Activated CD4-positive, alpha-beta T cell treated with anti-CD3 and anti-CD28 coated beads for 36 hours (primary cell): Measurements from ENCODE around the gene TNFRSF8. TPM values are rescaled to one million over a fixed set of nuclear protein-coding genes. Genes with fewer than 3 reads are reported as not detected.

Source experiments
- ATAC-seq: fragments of 200-7000 bp; cut with Tn5 transposase; one replicate; pipeline ENCODE4 v1.10.0; 2021; ENCODE audit warnings: mild to moderate bottlenecking, moderate library complexity
- CTCF ChIA-PET: fragments of 350-600 bp; sonication (Branson Sonifier 250); formaldehyde crosslinking; loops from one replicate; lab custom pipeline; 2021; ENCODE audit warnings: antibody characterized with exemption; lab: Charles Lee
- POLR2A ChIA-PET: fragments of 350-600 bp; sonication (Branson Sonifier 250); formaldehyde crosslinking; loops from one replicate; lab custom pipeline; 2021; ENCODE audit warnings: antibody characterized with exemption, inconsistent platforms; lab: Charles Lee
- DNase-seq: peaks from one replicate; pipeline ENCODE4 v3.0.0-alpha.2; 2020
- H3K27ac Mint-ChIP-seq: one replicate; pipeline ENCODE4 v1.8.0; 2021; ENCODE audit warnings: mixed read lengths
- H3K27me3 Mint-ChIP-seq: one replicate; pipeline ENCODE4 v1.8.0; 2021; ENCODE audit warnings: mixed read lengths
- H3K36me3 Mint-ChIP-seq: one replicate; pipeline ENCODE4 v1.8.0; 2021; ENCODE audit warnings: low read depth, mixed read lengths
- H3K4me1 Mint-ChIP-seq: one replicate; pipeline ENCODE4 v1.8.0; 2021; ENCODE audit warnings: mixed read lengths
- H3K4me3 Mint-ChIP-seq: one replicate; pipeline ENCODE4 v1.8.0; 2021; ENCODE audit warnings: mild to moderate bottlenecking, moderate library complexity, mixed read lengths
- H3K9me3 Mint-ChIP-seq: one replicate; pipeline ENCODE4 v1.8.0; 2021; ENCODE audit warnings: low read depth, mixed read lengths
- intact Hi-C, 2 experiments: fragments of 100-400 bp; cut with DNase I in 1 of 2; cut with micrococcal nuclease in 1 of 2; formaldehyde crosslinking; loops; one replicate each; pipeline versions ENCODE4 v1.14.2 to v1.15.1; 2022 to 2024; cut with DNase I, micrococcal nuclease
- total RNA-seq, 2 experiments: library from RNA; stranded (reverse); gene quantifications; one replicate each; pipeline ENCODE4 v1.2.3, GENCODE V29; 2021

TNFRSF8 gene
- total RNA-seq, 2 experiments from 2014 or later, result 15.7 to 16.3 TPM

- Mint-ChIP-seq H3K27ac (peak overlapping the region; percentile 99), H3K9me3 (peaks cover 3% of the 10 kb centered on the region), H3K4me1 (peaks cover 63% of the 10 kb centered on the region), H3K4me3 (peak overlapping the region; percentile 98), H3K27me3 (no peaks in the 10 kb centered on the region), H3K36me3 (peaks cover 43% of the 10 kb centered on the region)
- ATAC-seq (no peak), DNase-seq (no peak)
- intact Hi-C loops, result loop anchor here (5.0 kb wide), 1 partner anchor 39 kb away; no protein-coding TSS in a partner anchor
- POLR2A ChIA-PET, result interaction anchor here (0.6 to 3.2 kb wide), 2 partner anchors 10 to 150 kb away, joined by 3 to 26 read pairs; no protein-coding TSS in a partner anchor
- CTCF ChIA-PET, result interaction anchor here (0.6 to 1.7 kb wide), 6 partner anchors 10 to 103 kb away, joined by 3 to 6 read pairs (median 4); no protein-coding TSS in a partner anchor
Measured at GRCh38 chr1:12168451-12169160, 105.5 kb downstream of the TNFRSF8 start.

DNA sequence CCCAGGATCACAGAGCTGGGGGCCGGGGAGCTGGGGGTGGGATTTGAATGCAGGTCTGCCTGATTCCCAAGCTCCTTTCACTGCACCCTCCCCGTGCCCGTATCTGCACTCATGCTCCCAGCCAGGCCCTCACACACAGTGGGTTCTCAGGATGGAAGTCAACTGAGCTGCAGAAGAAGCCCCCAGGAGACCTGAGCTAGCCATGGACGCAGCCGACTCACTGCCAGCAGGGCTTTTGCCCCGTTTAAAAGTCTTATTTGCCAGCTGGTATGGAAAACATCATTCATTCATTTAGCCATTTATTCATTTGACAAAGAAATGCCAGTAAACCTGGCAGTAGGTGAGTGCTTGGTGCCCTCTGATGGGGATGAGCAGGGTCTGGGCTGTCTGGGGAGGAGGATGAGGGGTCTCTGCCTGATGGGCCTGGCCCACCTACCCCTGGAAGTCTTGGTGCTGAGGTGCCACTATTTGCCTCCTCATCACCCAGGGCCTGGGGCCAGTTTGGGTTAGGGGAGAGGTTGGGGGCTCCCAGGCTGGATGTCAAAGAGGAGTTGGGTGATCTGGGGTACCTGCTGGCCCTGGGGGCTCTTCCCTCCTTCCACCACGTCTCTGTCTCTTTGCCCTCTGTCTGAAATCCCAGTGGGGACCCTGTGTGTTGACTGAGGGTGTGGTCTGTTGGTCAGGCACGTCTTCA lies 106.5 kb downstream of the TNFRSF8 start:
- Mint-ChIP-seq H3K9me3 (peaks cover 3% of the 10 kb centered on the region), H3K27me3 (no peaks in the 10 kb centered on the region), H3K27ac (peak overlapping the region; percentile 53), H3K36me3 (peaks cover 47% of the 10 kb centered on the region), H3K4me1 (peaks cover 67% of the 10 kb centered on the region), H3K4me3 (peak overlapping the region; percentile 98)
- DNase-seq, result no peak
- ATAC-seq, result no peak
- ChIA-PET CTCF (interaction anchor here (0.7 to 1.7 kb wide), 4 partner anchors 9 to 44 kb away, joined by 3 to 6 read pairs (median 4); no protein-coding TSS in a partner anchor), POLR2A (interaction anchor here (0.6 to 3.2 kb wide), 3 partner anchors 9 to 151 kb away, joined by 3 to 26 read pairs (median 4); no protein-coding TSS in a partner anchor)
- intact Hi-C loops, result loop anchor here (5.0 to 10.0 kb wide), 4 partner anchors 38 to 895 kb away; partner anchors contain the start of genes KIAA2013 (in 1 of the 2) and UBIAD1 (in 1 of the 2)

GRCh38 chr1:12170263-12170671 lies 107.2 kb downstream of the TNFRSF8 start:
- peaks cover 3% of the 10 kb centered on the region for H3K9me3 Mint-ChIP-seq
- DNase-seq (no peak), ATAC-seq (no peak)
- POLR2A ChIA-PET, result no interaction called here
- no peaks in the 10 kb centered on the region for H3K27me3 Mint-ChIP-seq
- intact Hi-C loops, result loop anchor here in 1 of 2 experiments (5.0 to 10.0 kb wide), 3 partner anchors 243 to 895 kb away; partner anchors contain the start of genes KIAA2013 and UBIAD1
- peaks cover 73% of the 10 kb centered on the region for H3K4me1 Mint-ChIP-seq
- peaks cover 52% of the 10 kb centered on the region for H3K36me3 Mint-ChIP-seq
- H3K27ac Mint-ChIP-seq, result peak overlapping the region; percentile 53
- peak overlapping the region; percentile 98 for H3K4me3 Mint-ChIP-seq
- CTCF ChIA-PET, result interaction anchor here (1.0 to 1.7 kb wide), 2 partner anchors 8 to 43 kb away, joined by 3 to 5 read pairs; no protein-coding TSS in a partner anchor

GRCh38 chr1:12171206-12172041 lies 108.3 kb downstream of the TNFRSF8 start:
- Mint-ChIP-seq H3K36me3 (peaks cover 62% of the 10 kb centered on the region), H3K27ac (peak overlapping the region; percentile 97), H3K27me3 (no peaks in the 10 kb centered on the region), H3K4me1 (peaks cover 80% of the 10 kb centered on the region), H3K9me3 (peaks cover 3% of the 10 kb centered on the region), H3K4me3 (peak overlapping the region; percentile 73)
- POLR2A ChIA-PET, result no interaction called here
- intact Hi-C loops, result loop anchor here in 1 of 2 experiments (5.0 to 10.0 kb wide), 3 partner anchors 244 to 897 kb away; partner anchors contain the start of genes KIAA2013 and UBIAD1
- peak; percentile 37 for ATAC-seq
- peak; percentile 62 for DNase-seq
- CTCF ChIA-PET, result interaction anchor here (0.6 to 1.0 kb wide), 2 partner anchors 51 to 1479 kb away, joined by 3 to 4 read pairs; no protein-coding TSS in a partner anchor

- intact Hi-C loops, result loop anchor here in 1 of 2 experiments (5.0 to 10.0 kb wide), 3 partner anchors 245 to 897 kb away; partner anchors contain the start of genes KIAA2013 and UBIAD1
- DNase-seq (peak; percentile 58), ATAC-seq (peak; percentile 8)
- H3K4me1 Mint-ChIP-seq, result peaks cover 83% of the 10 kb centered on the region
- no peaks in the 10 kb centered on the region for H3K27me3 Mint-ChIP-seq
- H3K36me3 Mint-ChIP-seq, result peaks cover 67% of the 10 kb centered on the region
- ChIA-PET CTCF (interaction anchor here (1.0 kb wide), 1 partner anchor 51 kb away, joined by 4 read pairs; no protein-coding TSS in a partner anchor), POLR2A (interaction anchor here (1.3 kb wide), 1 partner anchor 30 kb away, joined by 3 read pairs; no protein-coding TSS in a partner anchor)
- H3K9me3 Mint-ChIP-seq, result peaks cover 3% of the 10 kb centered on the region
- H3K27ac Mint-ChIP-seq, result peak overlapping the region; percentile 97
- H3K4me3 Mint-ChIP-seq, result peak overlapping the region; percentile 73
Measured at GRCh38 chr1:12172042-12172851, 109.1 kb downstream of the TNFRSF8 start.

DNA sequence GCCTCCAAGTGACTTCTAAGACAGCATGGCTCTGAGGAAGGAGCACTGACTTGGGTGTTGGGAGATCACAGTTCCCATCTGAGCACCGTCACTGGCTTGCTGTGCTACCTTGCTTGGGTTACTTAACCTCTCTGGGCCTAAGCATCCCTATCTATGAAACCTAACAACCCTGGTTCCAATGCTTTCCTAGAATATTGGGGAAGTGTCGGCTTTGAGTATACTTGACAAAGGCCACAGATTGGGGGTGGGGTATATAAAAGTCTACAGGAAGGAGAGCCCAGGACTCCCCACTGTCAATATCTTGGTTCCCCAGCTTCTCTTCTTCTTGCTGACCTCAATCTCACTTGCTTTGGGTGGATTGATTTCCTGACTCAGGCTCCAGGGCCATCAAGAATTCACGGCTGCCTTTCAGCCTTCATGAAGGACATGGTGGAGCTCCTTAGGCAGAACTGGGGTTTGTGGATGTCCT lies 110.0 kb downstream of the TNFRSF8 start:
- peaks cover 61% of the 10 kb centered on the region for H3K36me3 Mint-ChIP-seq
- H3K4me1 Mint-ChIP-seq, result peaks cover 88% of the 10 kb centered on the region

DNA sequence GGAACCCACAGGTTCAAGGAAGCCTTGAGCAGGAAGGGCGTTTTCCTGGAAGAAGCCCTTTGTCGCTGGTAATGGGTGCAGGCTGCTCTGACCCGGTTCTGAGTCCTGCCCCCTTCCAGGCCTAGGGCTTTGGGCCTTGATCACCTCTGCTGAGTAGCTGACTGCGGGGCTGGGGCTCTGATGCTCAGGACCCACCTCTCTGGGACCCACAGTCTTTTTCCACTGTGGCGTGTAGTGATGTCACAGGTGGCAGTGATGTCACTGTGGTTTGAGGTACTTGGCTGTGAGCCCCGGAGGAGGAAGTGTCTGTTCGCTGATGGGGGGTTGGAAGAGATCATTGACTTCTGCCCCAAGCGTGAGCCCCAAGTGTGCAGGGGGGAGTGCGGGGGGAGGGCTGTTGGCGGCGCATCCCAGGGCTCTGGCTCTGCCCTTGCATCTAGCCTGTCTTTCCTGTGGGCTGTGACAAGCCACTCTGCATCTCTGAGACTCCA lies 110.6 kb downstream of the TNFRSF8 start:
- ATAC-seq (peak; percentile 17), DNase-seq (peak; percentile 93)
- Mint-ChIP-seq H3K27ac (peak overlapping the region; percentile 97), H3K36me3 (peaks cover 57% of the 10 kb centered on the region), H3K4me3 (peak overlapping the region; percentile 73), H3K27me3 (no peaks in the 10 kb centered on the region), H3K9me3 (peaks cover 3% of the 10 kb centered on the region), H3K4me1 (peaks cover 88% of the 10 kb centered on the region)
- ChIA-PET CTCF (interaction anchor here (1.0 kb wide), 1 partner anchor 9 kb away, joined by 3 read pairs; no protein-coding TSS in a partner anchor), POLR2A (no interaction called here)
- intact Hi-C loops, result loop anchor here in 1 of 2 experiments (5.0 to 10.0 kb wide), 3 partner anchors 246 to 899 kb away; partner anchors contain the start of genes KIAA2013 and UBIAD1

More for the DNA sequence above, 110.0 kb downstream of the TNFRSF8 start:
- Mint-ChIP-seq H3K9me3 (peaks cover 3% of the 10 kb centered on the region), H3K4me3 (peak overlapping the region; percentile 73), H3K27me3 (no peaks in the 10 kb centered on the region), H3K27ac (peak overlapping the region; percentile 97)
- CTCF ChIA-PET, result interaction anchor here (1.0 kb wide), 1 partner anchor 8 kb away, joined by 3 read pairs; no protein-coding TSS in a partner anchor
- intact Hi-C loops, result loop anchor here in 1 of 2 experiments (5.0 to 10.0 kb wide), 3 partner anchors 246 to 898 kb away; partner anchors contain the start of genes KIAA2013 and UBIAD1
- ATAC-seq (no peak), DNase-seq (no peak)
- POLR2A ChIA-PET, result interaction anchor here (0.5 to 1.3 kb wide), 2 partner anchors 28 to 29 kb away, joined by 3 to 4 read pairs; no protein-coding TSS in a partner anchor

- H3K36me3 Mint-ChIP-seq, result peaks cover 49% of the 10 kb centered on the region
- H3K4me1 Mint-ChIP-seq, result peaks cover 89% of the 10 kb centered on the region
- peak overlapping the region; percentile 73 for H3K4me3 Mint-ChIP-seq
- POLR2A ChIA-PET, result interaction anchor here (0.8 kb wide), 1 partner anchor 50 kb away, joined by 3 read pairs; no protein-coding TSS in a partner anchor
- CTCF ChIA-PET, result interaction anchor here (5.1 kb wide), 1 partner anchor 51 kb away, joined by 48 read pairs; no protein-coding TSS in a partner anchor
- intact Hi-C loops, result loop anchor here (5.0 to 10.0 kb wide), 6 partner anchors 48 to 900 kb away; partner anchors contain the start of genes KIAA2013 (in 1 of the 2) and UBIAD1 (in 1 of the 2)
- no peaks in the 10 kb centered on the region for H3K27me3 Mint-ChIP-seq
- H3K27ac Mint-ChIP-seq, result peak overlapping the region; percentile 97
- DNase-seq (no peak), ATAC-seq (no peak)
- peaks cover 3% of the 10 kb centered on the region for H3K9me3 Mint-ChIP-seq
Measured at GRCh38 chr1:12174924-12175810, 112.1 kb downstream of the TNFRSF8 start.
